GM19099 (cell line): Measurements from ENCODE around the gene VLDLR.

Source experiments
- POLR2A ChIP-seq: IDR thresholded peaks from 3 replicates; pipeline ENCODE4 v1.6.1; 2011; ENCODE audit warnings: low read depth; ENCODE audit not compliant: insufficient read length; ENCODE audit errors: extremely low read depth

Gene VLDLR

GRCh38 chr9:2621722-2622460 lies at the start of gene VLDLR:
Gene VLDLR, plus strand, starts transcription at chr9:2621787. Its CDS starts 403 bp downstream, at chr9:2622190.
- TF ChIP-seq POLR2A, result no peak

GRCh38 chr9:2574203-2574602 lies 47.4 kb upstream of the VLDLR start:
- TF ChIP-seq POLR2A, result no peak

GRCh38 chr9:2576631-2577030 lies 45.0 kb upstream of the VLDLR start:
- no peak for TF ChIP-seq POLR2A

GRCh38 chr9:2583308-2584013 lies 38.1 kb upstream of the VLDLR start:
- no peak for TF ChIP-seq POLR2A

GRCh38 chr9:2591967-2592366 lies 29.6 kb upstream of the VLDLR start:
- TF ChIP-seq POLR2A, result no peak

- TF ChIP-seq POLR2A, result no peak
Measured at GRCh38 chr9:2593744-2594143, 27.8 kb upstream of the VLDLR start.

GRCh38 chr9:2595973-2596372 lies 25.6 kb upstream of the VLDLR start:
- TF ChIP-seq POLR2A, result no peak

GRCh38 chr9:2597483-2597882 lies 24.1 kb upstream of the VLDLR start:
- no peak for TF ChIP-seq POLR2A

- no peak for TF ChIP-seq POLR2A
Measured at GRCh38 chr9:2599896-2600295, 21.7 kb upstream of the VLDLR start.

- no peak for TF ChIP-seq POLR2A
Measured at GRCh38 chr9:2600307-2600706, 21.3 kb upstream of the VLDLR start.

- no peak for TF ChIP-seq POLR2A
Measured at GRCh38 chr9:2601785-2602378, 19.7 kb upstream of the VLDLR start.

- no peak for TF ChIP-seq POLR2A
Measured at GRCh38 chr9:2602704-2603116, 18.9 kb upstream of the VLDLR start.

GRCh38 chr9:2603621-2604020 lies 18.0 kb upstream of the VLDLR start:
- no peak for TF ChIP-seq POLR2A

GRCh38 chr9:2605246-2605645 lies 16.3 kb upstream of the VLDLR start:
- no peak for TF ChIP-seq POLR2A

GRCh38 chr9:2608276-2608675 lies 13.3 kb upstream of the VLDLR start:
- TF ChIP-seq POLR2A, result no peak

GRCh38 chr9:2610985-2611384 lies 10.6 kb upstream of the VLDLR start:
- no peak for TF ChIP-seq POLR2A

- no peak for TF ChIP-seq POLR2A
Measured at GRCh38 chr9:2611961-2612360, 9.6 kb upstream of the VLDLR start.

- no peak for TF ChIP-seq POLR2A
Measured at GRCh38 chr9:2613730-2614271, 7.8 kb upstream of the VLDLR start.
